HG03565 (cell line): ENCODE measurements around the gene PMM1.
"Not testable (repeated sequence)": the region's sequence is repeated elsewhere in the genome, so short reads cannot be mapped to it uniquely, and the experiment has no call there.

ENCODE experiments used
- ATAC-seq: cut with Tn5 transposase; IDR thresholded peaks from one replicate; pipeline ENCODE4 v1.9.1; 2021; ENCODE audit warnings: mild to moderate bottlenecking, moderate library complexity; ENCODE audit not compliant: unreplicated experiment

Gene PMM1

DNA sequence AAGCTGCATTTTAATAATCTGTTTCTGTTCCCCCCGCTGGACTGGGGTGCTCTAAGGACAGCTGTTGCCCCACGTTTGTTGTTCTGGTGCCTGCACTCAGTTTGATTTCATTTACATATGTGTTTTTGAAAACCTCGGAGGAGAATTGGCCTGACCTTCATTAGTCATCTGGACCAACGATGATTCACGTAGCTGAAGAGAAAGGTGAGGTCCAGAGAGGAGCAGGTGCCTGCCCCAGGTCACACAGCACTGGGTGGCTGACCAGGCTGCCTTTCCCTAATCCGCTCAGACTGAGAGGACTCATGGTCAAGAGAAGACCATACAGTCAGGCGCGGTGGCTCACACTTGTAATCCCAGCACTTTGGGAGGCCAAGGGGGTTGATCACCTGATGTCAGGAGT lies 25.1 kb downstream of the PMM1 start:
- ATAC-seq, result no peak

GRCh38 chr22:41563051-41563711 lies 26.5 kb downstream of the PMM1 start:
- ATAC-seq, result no peak

DNA sequence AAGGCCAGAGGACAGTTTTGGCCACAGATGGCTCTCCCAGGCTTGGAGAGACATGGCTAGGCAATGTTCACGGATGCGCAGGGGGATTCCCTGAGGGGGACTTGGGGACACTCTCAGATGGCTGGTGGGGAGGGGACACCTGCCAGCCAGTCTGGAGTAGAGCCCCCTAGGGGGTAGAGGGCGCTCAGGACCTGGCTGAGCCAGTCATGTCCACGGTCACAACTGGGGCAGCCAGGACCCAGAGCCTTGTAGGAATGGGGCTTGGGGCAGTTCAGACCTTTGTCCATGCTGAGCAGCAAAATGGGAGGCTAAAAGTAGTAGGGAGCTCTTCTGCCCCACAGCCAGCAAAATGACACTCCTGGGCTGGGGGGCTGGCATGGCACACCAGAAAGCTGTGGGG lies 27.2 kb downstream of the PMM1 start:
- ATAC-seq, result no peak

DNA sequence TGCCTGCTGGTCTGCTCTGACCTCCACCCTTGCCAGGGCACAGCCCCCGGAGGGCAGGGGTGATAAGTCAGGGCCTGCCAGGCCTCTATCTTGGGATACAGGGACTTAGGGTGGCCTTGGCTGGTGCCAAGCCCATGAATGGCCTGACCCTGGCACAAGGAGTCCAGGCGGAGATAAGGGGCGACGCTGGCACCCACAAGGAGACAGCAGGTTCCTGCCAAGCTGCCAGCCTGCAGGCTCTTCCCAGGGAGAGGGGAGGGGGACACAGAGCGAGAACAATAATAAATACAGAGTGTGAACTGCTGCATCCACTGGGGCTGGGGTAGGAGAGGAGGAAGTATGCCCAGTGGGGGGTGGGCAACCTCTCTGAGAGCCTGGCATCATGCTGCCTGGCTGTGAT lies 27.9 kb downstream of the PMM1 start:
- no peak for ATAC-seq

GRCh38 chr22:41561335-41561734 lies 28.3 kb downstream of the PMM1 start:
- no peak for ATAC-seq

DNA sequence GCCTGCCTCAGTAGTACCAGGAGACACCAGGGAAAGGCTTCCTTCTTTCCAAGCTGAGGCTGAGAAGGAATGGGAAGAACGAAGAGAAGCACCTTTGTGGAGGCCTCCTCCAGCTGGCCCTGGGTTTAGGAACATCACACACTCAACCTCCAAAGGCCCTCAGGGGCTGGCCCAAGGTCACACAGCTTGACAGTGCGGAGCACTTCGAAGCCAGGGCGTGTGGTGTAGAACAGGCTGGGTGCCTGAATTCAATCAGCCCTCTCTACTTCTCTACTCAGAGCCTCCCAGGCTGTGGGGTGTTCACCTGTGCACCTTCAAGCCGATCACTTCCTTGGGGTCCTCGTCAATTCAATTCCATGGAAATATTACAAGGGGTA lies 29.6 kb downstream of the PMM1 start:
- no peak for ATAC-seq

- not testable (repeated sequence) for ATAC-seq
Measured at GRCh38 chr22:41558241-41558630, 31.4 kb downstream of the PMM1 start.

DNA sequence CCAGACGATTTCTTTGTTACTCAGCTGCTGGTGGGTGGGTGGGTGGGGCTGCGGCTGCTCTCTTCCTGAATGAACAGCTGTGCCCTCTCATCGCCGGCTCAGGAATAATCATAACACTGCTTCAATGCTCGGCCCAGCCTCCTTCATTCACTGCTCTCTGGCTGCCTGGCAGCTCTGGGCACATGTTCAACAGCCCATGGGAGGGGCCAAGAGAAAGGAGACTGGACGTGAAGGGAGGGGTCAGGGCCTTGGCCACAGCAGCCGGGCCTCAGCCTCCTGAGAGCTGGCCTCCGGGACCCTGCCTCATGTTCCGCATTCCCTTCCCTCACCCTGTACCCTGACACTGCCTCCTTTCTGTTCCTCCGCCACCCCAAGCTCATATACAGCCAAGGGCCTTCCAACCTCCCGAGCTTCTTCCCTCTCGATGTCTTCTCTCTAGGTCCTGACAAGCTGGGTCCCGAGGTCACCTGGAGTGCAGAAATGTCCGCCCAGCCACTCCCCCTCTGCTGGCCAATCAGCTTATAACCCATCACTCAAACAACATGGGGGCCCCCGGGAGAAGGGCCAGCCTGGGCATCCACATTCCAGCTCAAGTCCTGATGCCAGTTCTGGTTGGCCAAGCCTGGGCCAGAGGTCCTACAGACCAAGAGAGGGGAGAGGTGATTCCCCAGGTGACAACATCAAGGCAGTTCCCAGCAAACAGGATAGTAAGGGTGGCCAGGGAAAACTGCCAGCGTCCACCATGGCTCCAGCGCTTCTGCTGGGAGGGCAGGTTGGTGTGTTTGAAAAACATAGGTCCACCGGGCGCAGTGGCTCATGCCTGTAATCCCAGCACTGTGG lies 32.0 kb downstream of the PMM1 start:
- ATAC-seq, result no peak

GRCh38 chr22:41556561-41556960 lies 33.1 kb downstream of the PMM1 start:
- ATAC-seq, result no peak

DNA sequence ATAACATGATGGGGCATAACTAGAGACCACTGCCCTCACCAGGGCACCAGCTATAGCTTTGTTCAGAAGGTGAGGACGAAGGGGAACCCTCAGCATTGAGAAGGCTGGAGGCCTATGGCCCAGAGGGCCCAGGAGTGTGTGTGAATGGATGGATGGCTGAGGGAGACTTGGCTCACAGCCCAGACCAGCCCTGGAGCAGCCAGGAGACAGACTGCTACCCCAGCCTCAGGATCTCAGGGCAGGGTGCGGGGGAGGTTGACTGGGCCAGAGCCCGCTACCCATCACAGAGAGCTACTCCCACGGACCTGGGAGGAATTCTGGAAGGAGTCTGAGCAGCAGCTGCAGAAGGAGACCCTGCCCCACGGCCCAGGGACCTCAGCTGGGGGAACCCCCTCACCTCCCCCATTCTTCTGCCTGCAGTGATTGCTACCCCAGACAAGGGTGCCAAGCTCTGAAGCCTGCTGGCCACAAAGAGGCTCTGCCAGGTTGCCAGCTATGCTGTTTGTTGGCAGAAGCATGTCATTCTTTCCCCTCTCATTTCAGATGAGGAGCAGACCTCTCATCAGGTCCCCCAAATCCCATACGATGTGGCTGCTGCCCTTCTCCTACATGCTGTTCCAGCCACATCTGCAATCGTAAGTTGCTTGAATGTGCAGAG lies 34.2 kb downstream of the PMM1 start:
- no peak for ATAC-seq

- ATAC-seq, result no peak
Measured at GRCh38 chr22:41551877-41552582, 37.6 kb downstream of the PMM1 start.

- ATAC-seq, result no peak
Measured at GRCh38 chr22:41550952-41551491, 38.6 kb downstream of the PMM1 start.

GRCh38 chr22:41548830-41549211 lies 40.8 kb downstream of the PMM1 start:
- ATAC-seq, result no peak

DNA sequence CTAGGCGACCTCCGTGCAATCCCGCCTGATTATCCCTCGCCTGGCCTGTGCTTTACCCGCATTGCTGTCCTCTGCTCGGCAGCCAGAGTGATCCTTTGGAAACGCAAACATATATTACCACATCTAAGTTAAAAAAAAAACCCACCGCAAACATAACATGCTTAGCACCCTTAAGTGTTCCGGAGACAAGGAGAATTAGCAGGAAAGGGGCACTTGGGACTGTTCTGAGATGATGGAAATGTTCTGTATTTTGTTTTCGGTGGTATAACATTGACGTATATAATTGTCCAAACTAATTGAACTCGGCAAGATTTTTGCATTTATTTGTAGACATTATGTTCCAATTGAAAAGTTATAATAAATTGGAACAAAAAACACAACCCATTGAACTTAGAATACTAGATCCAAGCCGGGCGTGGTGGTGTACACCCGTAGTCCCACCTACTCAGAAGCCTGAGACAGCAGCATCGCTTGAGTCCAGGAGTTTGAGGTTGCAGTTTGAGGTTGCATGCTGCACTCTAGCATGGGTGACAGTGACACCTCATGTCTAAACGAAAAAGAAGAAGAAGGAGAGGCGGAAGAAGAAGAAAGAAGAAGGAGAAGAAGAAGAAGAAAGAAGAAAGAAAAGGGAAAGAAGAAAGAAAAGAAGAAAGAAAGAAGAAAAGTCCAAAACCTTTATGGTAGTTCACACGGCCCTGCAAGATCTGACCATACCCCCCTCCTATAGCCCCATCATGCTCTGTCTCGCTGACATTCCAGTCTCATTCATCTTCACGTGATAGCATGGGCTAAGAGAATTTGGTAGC lies 44.8 kb downstream of the PMM1 start:
- no peak for ATAC-seq

- ATAC-seq, result peak; percentile 82
Measured at GRCh38 chr22:41543854-41544670, 45.6 kb downstream of the PMM1 start, which contains the start of gene POLR3H. Gene POLR3H, minus strand, starts transcription at chr22:41544470. Its CDS starts 369 bp downstream, at chr22:41544101.

DNA sequence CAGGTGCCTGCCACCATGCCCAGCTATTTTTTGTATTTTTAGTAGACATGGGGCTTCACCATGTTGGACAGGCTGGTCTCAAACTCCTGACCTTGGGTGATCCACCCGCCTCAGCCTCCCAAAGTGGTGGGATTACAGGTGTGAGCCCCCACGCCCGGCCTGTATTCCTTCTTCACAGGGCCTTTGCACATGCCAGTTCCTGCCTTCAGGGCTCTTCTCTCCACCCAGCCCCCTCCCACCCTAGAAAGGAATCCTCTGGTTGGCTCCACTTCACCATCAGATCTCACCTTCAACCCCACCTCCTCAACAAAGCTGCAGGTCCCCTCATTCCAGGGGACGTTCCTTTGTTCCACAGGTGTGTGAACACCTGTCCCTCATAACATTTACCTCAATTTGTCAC lies 47.4 kb downstream of the PMM1 start:
- no peak for ATAC-seq

DNA sequence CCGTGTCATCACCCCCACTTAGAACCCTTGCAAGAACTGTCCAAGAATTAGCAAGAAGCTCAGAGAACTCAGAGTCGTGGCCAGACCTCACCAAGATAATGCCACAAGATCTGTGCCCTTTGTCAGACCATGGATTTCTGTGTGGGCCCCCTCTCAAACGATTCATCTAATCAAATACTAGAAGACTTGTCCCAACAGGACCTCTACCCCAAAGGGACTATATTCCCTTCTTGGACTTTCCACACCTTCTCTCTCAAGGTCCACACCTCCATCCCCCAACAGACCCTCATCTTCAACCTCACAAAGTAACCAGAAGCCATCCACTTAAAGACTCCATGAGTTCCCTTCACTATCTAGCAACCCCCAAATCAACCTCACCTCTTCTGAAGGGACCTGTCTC lies 48.2 kb downstream of the PMM1 start:
- ATAC-seq, result no peak

GRCh38 chr22:41540365-41540764 lies 49.3 kb downstream of the PMM1 start:
- ATAC-seq, result no peak

GRCh38 chr22:41540006-41540315 lies 49.7 kb downstream of the PMM1 start:
- ATAC-seq, result no peak
